ENCODE results near the gene SORBS2. TPM values are rescaled to one million over a fixed set of nuclear protein-coding genes. Genes with fewer than 3 reads are reported as not detected.

SORBS2 gene
- total RNA-seq, 1 donor from 2014 or later = not detected

DNA sequence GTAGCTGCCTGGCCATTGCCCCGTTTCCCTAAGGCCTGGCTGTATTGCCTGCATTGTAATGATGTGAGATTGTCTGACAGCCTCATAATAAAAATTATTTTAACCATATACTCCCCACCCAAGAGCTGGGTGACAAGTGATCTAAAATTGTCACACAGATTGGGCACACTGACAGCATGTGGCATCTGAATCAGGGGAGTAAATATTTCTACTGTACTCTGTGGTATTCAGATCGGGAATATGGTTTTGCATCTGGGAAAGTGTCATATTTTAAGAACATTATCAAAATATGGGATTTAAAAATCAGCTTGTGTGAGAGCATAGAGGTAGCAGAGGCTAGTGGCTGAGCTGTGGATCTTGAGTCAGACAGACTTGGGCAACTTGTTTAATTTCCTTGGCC lies 140.9 kb downstream of the SORBS2 start:
- Mint-ChIP-seq H3K27me3 (peaks cover 3% of the 10 kb centered on the region), H3K27ac (no peak overlapping the region), H3K9me3 (no peaks in the 10 kb centered on the region), H3K36me3 (ENCODE audit: low read depth) (no peaks in the 10 kb centered on the region), H3K4me1 (no peaks in the 10 kb centered on the region), H3K4me3 (no peak overlapping the region)
- TF ChIP-seq, protein P1, sequence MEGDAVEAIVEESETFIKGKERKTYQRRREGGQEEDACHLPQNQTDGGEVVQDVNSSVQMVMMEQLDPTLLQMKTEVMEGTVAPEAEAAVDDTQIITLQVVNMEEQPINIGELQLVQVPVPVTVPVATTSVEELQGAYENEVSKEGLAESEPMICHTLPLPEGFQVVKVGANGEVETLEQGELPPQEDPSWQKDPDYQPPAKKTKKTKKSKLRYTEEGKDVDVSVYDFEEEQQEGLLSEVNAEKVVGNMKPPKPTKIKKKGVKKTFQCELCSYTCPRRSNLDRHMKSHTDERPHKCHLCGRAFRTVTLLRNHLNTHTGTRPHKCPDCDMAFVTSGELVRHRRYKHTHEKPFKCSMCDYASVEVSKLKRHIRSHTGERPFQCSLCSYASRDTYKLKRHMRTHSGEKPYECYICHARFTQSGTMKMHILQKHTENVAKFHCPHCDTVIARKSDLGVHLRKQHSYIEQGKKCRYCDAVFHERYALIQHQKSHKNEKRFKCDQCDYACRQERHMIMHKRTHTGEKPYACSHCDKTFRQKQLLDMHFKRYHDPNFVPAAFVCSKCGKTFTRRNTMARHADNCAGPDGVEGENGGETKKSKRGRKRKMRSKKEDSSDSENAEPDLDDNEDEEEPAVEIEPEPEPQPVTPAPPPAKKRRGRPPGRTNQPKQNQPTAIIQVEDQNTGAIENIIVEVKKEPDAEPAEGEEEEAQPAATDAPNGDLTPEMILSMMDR (IDR thresholded peaks at IDR 0.05) = no peak
- POLR2A ChIA-PET = no interaction called here
- DNase-seq = no peak
- CTCF ChIA-PET = no interaction called here
- intact Hi-C loops (cut with micrococcal nuclease) = no loop called here
- no peak for ATAC-seq (ENCODE audit: low read depth)

DNA sequence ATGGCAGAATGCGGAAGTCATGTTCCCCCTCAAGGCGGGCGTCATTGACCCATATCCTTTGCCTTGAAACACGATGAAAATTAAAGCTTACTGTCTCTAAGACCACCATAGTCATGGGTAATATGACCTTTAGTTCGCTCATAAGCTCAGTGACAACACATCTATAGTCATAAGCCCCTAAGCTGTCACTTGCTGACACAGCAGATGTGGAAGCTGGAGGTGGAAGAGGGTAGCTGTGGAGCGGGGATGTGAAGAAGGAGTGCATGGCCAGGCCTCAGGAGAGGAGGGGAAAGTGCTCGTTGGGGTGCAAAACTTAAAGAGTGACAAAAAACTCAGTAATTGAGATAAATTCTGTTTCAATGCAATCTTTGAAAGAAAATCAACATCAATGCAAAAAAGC lies 142.7 kb downstream of the SORBS2 start:
- H3K4me3 Mint-ChIP-seq = no peak overlapping the region
- POLR2A ChIA-PET = no interaction called here
- peaks cover 3% of the 10 kb centered on the region for H3K27me3 Mint-ChIP-seq
- ATAC-seq (ENCODE audit: low read depth) = no peak
- no peaks in the 10 kb centered on the region for H3K36me3 Mint-ChIP-seq (ENCODE audit: low read depth)
- intact Hi-C loops (cut with micrococcal nuclease) = no loop called here
- CTCF ChIA-PET = no interaction called here
- DNase-seq = no peak
- TF ChIP-seq, protein P1 (IDR thresholded peaks at IDR 0.05) = no peak
- no peaks in the 10 kb centered on the region for H3K4me1 Mint-ChIP-seq
- no peaks in the 10 kb centered on the region for H3K9me3 Mint-ChIP-seq
- no peak overlapping the region for H3K27ac Mint-ChIP-seq

DNA sequence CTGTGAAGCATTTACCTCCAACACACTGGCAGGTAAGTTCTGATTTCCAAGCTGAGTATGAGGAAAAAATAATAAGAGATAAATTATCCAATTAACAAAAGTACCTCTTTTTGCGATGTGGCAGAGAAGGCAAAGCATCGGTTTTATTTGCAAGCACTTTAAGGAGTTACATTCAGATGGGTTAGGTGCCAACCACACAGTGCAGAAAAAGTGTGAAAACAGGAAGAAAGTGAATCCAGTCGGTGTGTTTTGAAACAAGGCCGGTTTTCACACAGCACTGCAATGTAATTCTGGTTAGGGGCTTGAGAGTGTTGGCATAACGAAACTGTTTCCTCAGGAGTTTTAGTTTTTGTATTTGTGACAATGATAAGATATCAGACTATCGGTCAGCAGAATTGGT lies 145.8 kb downstream of the SORBS2 start:
- H3K4me3 Mint-ChIP-seq = no peak overlapping the region
- ChIA-PET CTCF (no interaction called here), POLR2A (no interaction called here)
- peaks cover 3% of the 10 kb centered on the region for H3K27me3 Mint-ChIP-seq
- H3K36me3 Mint-ChIP-seq (ENCODE audit: low read depth) = no peaks in the 10 kb centered on the region
- ATAC-seq (ENCODE audit: low read depth) = no peak
- H3K4me1 Mint-ChIP-seq = no peaks in the 10 kb centered on the region
- TF ChIP-seq, protein P1 (IDR thresholded peaks at IDR 0.05) = no peak
- intact Hi-C loops (cut with micrococcal nuclease) = no loop called here
- H3K9me3 Mint-ChIP-seq = no peaks in the 10 kb centered on the region
- H3K27ac Mint-ChIP-seq = no peak overlapping the region
- DNase-seq = no peak

DNA sequence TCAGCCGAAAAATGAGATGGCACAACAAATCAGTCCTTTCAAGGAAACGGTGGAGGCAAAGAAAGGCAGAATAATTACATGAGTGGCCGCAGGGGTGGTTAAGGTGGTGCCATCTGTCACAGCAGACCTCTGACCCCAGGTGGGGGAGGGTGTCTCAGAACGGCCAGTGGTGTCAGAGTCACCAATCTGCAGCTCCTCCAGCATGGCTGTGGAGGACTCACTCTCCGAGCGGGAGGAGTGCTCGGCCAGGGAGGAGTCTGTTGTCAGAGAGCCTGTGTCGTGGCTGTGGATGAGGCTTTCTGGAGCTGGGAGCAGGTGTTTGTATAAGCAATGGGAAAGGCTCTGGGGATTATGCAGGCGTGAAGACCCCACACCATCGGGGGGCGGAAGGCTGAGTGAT lies 146.3 kb downstream of the SORBS2 start:
- no peak for DNase-seq
- POLR2A ChIA-PET = no interaction called here
- Mint-ChIP-seq H3K36me3 (ENCODE audit: low read depth) (no peaks in the 10 kb centered on the region), H3K9me3 (no peaks in the 10 kb centered on the region), H3K4me1 (no peaks in the 10 kb centered on the region), H3K27me3 (peaks cover 3% of the 10 kb centered on the region), H3K4me3 (no peak overlapping the region), H3K27ac (no peak overlapping the region)
- CTCF ChIA-PET = no interaction called here
- ATAC-seq (ENCODE audit: low read depth) = no peak
- TF ChIP-seq, protein P1 (IDR thresholded peaks at IDR 0.05) = no peak
- intact Hi-C loops (cut with micrococcal nuclease) = no loop called here

DNA sequence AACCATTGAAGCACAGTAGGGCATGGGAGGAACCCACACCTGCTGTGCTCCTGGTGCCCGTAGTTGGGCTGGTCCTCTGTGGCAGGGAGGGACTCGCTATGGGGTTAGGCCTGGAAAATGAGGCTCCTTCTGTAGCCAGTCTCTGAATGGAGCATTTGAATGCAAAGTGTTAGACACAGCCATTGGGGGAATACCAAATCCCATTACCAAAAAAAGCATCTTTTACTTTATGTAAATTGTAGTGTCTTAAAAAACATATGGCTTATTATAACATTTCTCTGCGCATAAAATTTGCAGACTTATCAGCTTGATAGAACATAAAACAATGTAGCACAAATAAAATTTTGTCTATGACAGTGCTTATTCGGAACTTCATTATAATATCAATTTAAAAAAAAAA lies 147.5 kb downstream of the SORBS2 start:
- Mint-ChIP-seq H3K36me3 (ENCODE audit: low read depth) (no peaks in the 10 kb centered on the region), H3K27me3 (peaks cover 3% of the 10 kb centered on the region), H3K4me3 (no peak overlapping the region), H3K4me1 (no peaks in the 10 kb centered on the region), H3K9me3 (no peaks in the 10 kb centered on the region), H3K27ac (no peak overlapping the region)
- CTCF ChIA-PET = no interaction called here
- POLR2A ChIA-PET = no interaction called here
- no peak for ATAC-seq (ENCODE audit: low read depth)
- no peak for DNase-seq
- intact Hi-C loops (cut with micrococcal nuclease) = no loop called here
- TF ChIP-seq, protein P1 (IDR thresholded peaks at IDR 0.05) = no peak

Measured in activated B cell treated with CpG ODN at 0.5 μM for 24 hours (primary cell).